ENCODE data around the gene CDH23.

GRCh38 chr10:71854031-71854430 lies 457.3 kb downstream of the CDH23 start:
- TF ChIP-seq CTCF (IDR thresholded peaks at IDR 0.05): no peak
- TF ChIP-seq EZH2 (IDR thresholded peaks at IDR 0.05; ENCODE audit: borderline replicate concordance, insufficient read depth, low read depth, low read length, poor library complexity, severe bottlenecking): no peak
